ENCODE measurements around the gene SMARCD1. TPM values are rescaled to one million over a fixed set of nuclear protein-coding genes. Genes with fewer than 3 reads are reported as not detected.
A peak's percentile ranks its signal among the peaks of the same experiment; 100 is the strongest.

Gene SMARCD1
- total and polyA plus RNA-seq, 9 of the 15 experiments (the other 6 are each of a cell fraction or from before 2014, with no cell fraction given), result 0.86 to 91.7 (median 48.0) TPM

GRCh38 chr12:50055831-50056638, 29.1 kb upstream of the SMARCD1 start:
- intact Hi-C loops (cut with micrococcal nuclease), result loop anchor here (1.0 to 5.0 kb wide), 3 partner anchors 17 to 279 kb away; no protein-coding TSS in a partner anchor
- in situ Hi-C loops (cut with MboI), result loop anchor here (5.0 kb wide), 1 partner anchor 279 kb away; no protein-coding TSS in a partner anchor
- H3K4me2 ChIP-seq (ENCODE audit: insufficient read depth, low read length), result peak overlapping the region; percentile 49
- H3K9me1 ChIP-seq (ENCODE audit: control insufficient read depth, insufficient read depth, low read length), result no peaks in the 10 kb centered on the region
- POLR2A ChIA-PET, result interaction anchor here (0.5 to 2.4 kb wide), 6 partner anchors 8 to 140 kb away, joined by 3 to 8 read pairs (median 3); no protein-coding TSS in a partner anchor
- ATAC-seq (peak; percentile 70), FAIRE-seq (peak; percentile 86), DNase-seq (ENCODE audit: extremely low read depth in 1 of 4, low spot score in 3 of 4) (peak; percentile 65 to 77 (median 74))
- under 1% methylated on average over 17 of the region's 17 CpGs for WGBS (ENCODE audit: insufficient coverage, low coverage, missing lambda C conversion rate)
- H4K20me1 ChIP-seq (replicated peaks; ENCODE audit: control insufficient read depth, insufficient read depth, low read length), result peaks cover 32% of the 10 kb centered on the region
- peaks cover 18 to 38% of the 10 kb centered on the region in 2 experiments for H3K4me1 ChIP-seq (replicated peaks in 1 of 2; ENCODE audit: control insufficient read depth in 2 of 2, insufficient read depth in 2 of 2, low read length in 2 of 2)
- no peak overlapping the region for H3K4me3 ChIP-seq
- no peak overlapping the region for H3K27ac ChIP-seq (ENCODE audit: extremely low read depth, low read depth, low read length)
- CTCF ChIA-PET (ENCODE audit: low intra/inter-chr PET ratio), result interaction anchor here (0.6 to 3.0 kb wide), 9 partner anchors 14 to 187 kb away, joined by 3 to 33 read pairs (median 3); no protein-coding TSS in a partner anchor
- BruUV-seq (replicated peaks), result no TSS peak
- no peaks in the 10 kb centered on the region for H3K9me3 ChIP-seq (replicated peaks; ENCODE audit: control insufficient read depth, insufficient read depth, low read depth, low read length)
- H3K27me3 ChIP-seq (ENCODE audit: control insufficient read depth in 2 of 2, insufficient read depth in 2 of 2, low read length in 2 of 2), result peaks cover 17 to 60% of the 10 kb centered on the region in 2 experiments; a peak in 4 of 5 replicates
- no peaks in the 10 kb centered on the region for H3K79me2 ChIP-seq (ENCODE audit: control insufficient read depth, insufficient read depth, low read length)
- peak overlapping the region; percentile 2 to 23; a peak in 2 of 4 replicates for H3K9ac ChIP-seq (ENCODE audit: insufficient read depth in 1 of 2, low read depth in 2 of 2, low read length in 2 of 2)
- peak overlapping the region; percentile 67 for H2AFZ ChIP-seq (ENCODE audit: low read depth, low read length)
- no peaks in the 10 kb centered on the region for H3K36me3 ChIP-seq (ENCODE audit: control insufficient read depth, insufficient read depth, low read length)
- peak in 1 of 2 experiments; percentile 6; a peak in 1 of 4 replicates for TF ChIP-seq KDM1A (IDR thresholded peaks at IDR 0.05)
- TF ChIP-seq MAZ (CRISPR knock-in tag; conservative IDR thresholded peaks at IDR 0.05 in 1 of 2, IDR thresholded peaks at IDR 0.05 in 1 of 2), result peak; percentile 33 to 70; a peak in 2 of 4 replicates
- no peak for TF ChIP-seq PHF8 (IDR thresholded peaks at IDR 0.05; ENCODE audit: borderline replicate concordance, low read length)
- TF ChIP-seq MNT (conservative IDR thresholded peaks at IDR 0.05), result peak in 1 of 2 experiments; percentile 81; a peak in 2 of 4 replicates
- TF ChIP-seq HMG20A (CRISPR knock-in tag; conservative IDR thresholded peaks at IDR 0.05), result no peak
- peak; percentile 86 for TF ChIP-seq PKNOX1 (IDR thresholded peaks at IDR 0.05)
- TF ChIP-seq HMBOX1 (IDR thresholded peaks at IDR 0.05), result no peak
- no peak for TF ChIP-seq EP400 (IDR thresholded peaks at IDR 0.05)
- TF ChIP-seq ZFPM2 (CRISPR knock-in tag; IDR thresholded peaks at IDR 0.05), result no peak
- TF ChIP-seq E2F6 (IDR thresholded peaks at IDR 0.05; ENCODE audit: borderline replicate concordance in 1 of 2, extremely low read depth in 1 of 2, insufficient read depth in 1 of 2, insufficient read length in 1 of 2, low read depth in 1 of 2, low read length in 1 of 2, poor library complexity in 1 of 2, severe bottlenecking in 1 of 2), result peak; percentile 40 to 78
- peak; percentile 47; the same call in 1 of the 2 replicates for TF ChIP-seq MTA3 (IDR thresholded peaks at IDR 0.05; ENCODE audit: borderline replicate concordance)
- TF ChIP-seq HDAC1 (IDR thresholded peaks at IDR 0.05), result peak in 1 of 2 experiments; percentile 30; a peak in 1 of 4 replicates
- TF ChIP-seq GATAD2A (IDR thresholded peaks at IDR 0.05), result no peak

Data from K562 (cell line).